Prostate gland (tissue), 2 donors: ENCODE results near the gene SOBP. TPM values are rescaled to one million over a fixed set of nuclear protein-coding genes. Genes with fewer than 3 reads are reported as not detected.

Experiments used
- DNase-seq: peaks from one replicate; pipeline ENCODE4 v3.0.0-alpha.2; 2019; ENCODE audit warnings: low spot score
- H3K27ac ChIP-seq, 2 donors: fragments of 200-600 bp; sonication (generic); 2 replicates each; pipeline ENCODE4 v1.5.1; 2017 to 2019
- H3K27me3 ChIP-seq: fragments of 200-600 bp; sonication (generic); replicated peaks from 2 replicates; pipeline ENCODE4 v1.5.1; 2019; ENCODE audit not compliant: insufficient read depth
- H3K36me3 ChIP-seq, 2 donors: fragments of 200-600 bp; sonication (generic); 1 replicate in 1 of 2; 2 replicates in 1 of 2; pipeline versions ENCODE4 v1.5.1 to v1.8.1; 2017 to 2019
- H3K4me1 ChIP-seq: fragments of 200-600 bp; sonication (generic); replicated peaks from 2 replicates; pipeline ENCODE4 v1.5.1; 2019
- H3K4me3 ChIP-seq, 2 donors: fragments of 200-600 bp; sonication (generic); 2 replicates each; pipeline ENCODE4 v1.5.1; 2017 to 2019
- H3K9me3 ChIP-seq: fragments of 200-600 bp; sonication (generic); 2 replicates; pipeline ENCODE4 v1.5.1; 2017
- CTCF ChIP-seq, 4 experiments: fragments of 200-600 bp in 2 of 4; fragments of 450-650 bp in 2 of 4; sonication (generic) in 2 of 4; IDR thresholded peaks; 1 replicate in 3 of 4; 2 replicates in 1 of 4; pipeline ENCODE4 v1.5.1; 2016 to 2019; ENCODE audit warnings: antibody characterized with exemption in 4 of 4, mild to moderate bottlenecking in 2 of 4, moderate library complexity in 2 of 4
- POLR2A ChIP-seq: fragments of 450-650 bp; IDR thresholded peaks from one replicate; pipeline ENCODE4 v1.6.1; 2016; ENCODE audit warnings: antibody characterized with exemption, mild to moderate bottlenecking
- POLR2AphosphoS5 ChIP-seq: sonication (generic); formaldehyde crosslinking; IDR thresholded peaks from one replicate; pipeline ENCODE4 v1.6.1; 2017; ENCODE audit warnings: antibody characterized with exemption
- WGBS: methylation state at CpG from one replicate; pipeline ENCODE4 v1.1.5; 2018; 5-methylcytosine and 5-hydroxymethylcytosine counted together
- intact Hi-C: fragments of 100-400 bp; cut with DNase I; formaldehyde crosslinking; loops from one replicate; pipeline ENCODE4 v1.14.2; 2022
- total RNA-seq, 2 donors: library from RNA; depleted of rRNA; stranded (reverse); fragments of >200 nt; gene quantifications; one replicate each; pipeline ENCODE4 v1.1.0, GENCODE V29; 2016

SOBP gene
- total RNA-seq, 2 donors from 2014 or later, result 15.8 to 23.3 TPM

GRCh38 chr6:107684996-107685395, 195.1 kb downstream of the SOBP start:
- DNase-seq, result no peak
- Histone ChIP-seq H3K27ac (no peak overlapping the region), H3K27me3 (no peaks in the 10 kb centered on the region), H3K4me3 (no peak overlapping the region), H3K9me3 (no peaks in the 10 kb centered on the region), H3K36me3 (no peaks in the 10 kb centered on the region), H3K4me1 (no peaks in the 10 kb centered on the region)
- 91% methylated on average over 2 of the region's 2 CpGs for WGBS
- intact Hi-C loops, result no loop called here
- TF ChIP-seq POLR2AphosphoS5 (no peak), CTCF (IDR thresholded peaks at IDR 0.05) (no peak), POLR2A (no peak)

- Histone ChIP-seq H3K27ac (no peak overlapping the region), H3K9me3 (no peaks in the 10 kb centered on the region), H3K27me3 (no peaks in the 10 kb centered on the region), H3K36me3 (no peaks in the 10 kb centered on the region), H3K4me3 (no peak overlapping the region), H3K4me1 (no peaks in the 10 kb centered on the region)
- WGBS, result 82% methylated on average over 3 of the region's 3 CpGs
- TF ChIP-seq POLR2A (no peak), CTCF (IDR thresholded peaks at IDR 0.05) (no peak)
- no peak for DNase-seq
- intact Hi-C loops, result no loop called here
Measured at GRCh38 chr6:107689190-107689589, 199.3 kb downstream of the SOBP start.

GRCh38 chr6:107689951-107690642, 200.2 kb downstream of the SOBP start:
- no peaks in the 10 kb centered on the region for H3K36me3 ChIP-seq
- no peak for TF ChIP-seq POLR2A
- TF ChIP-seq CTCF (IDR thresholded peaks at IDR 0.05), result no peak
- TF ChIP-seq POLR2AphosphoS5, result no peak
- H3K4me3 ChIP-seq, result no peak overlapping the region
- no peak overlapping the region for H3K27ac ChIP-seq
- no peak for DNase-seq
- 60% methylated on average over 13 of the region's 13 CpGs for WGBS
- no peaks in the 10 kb centered on the region for H3K27me3 ChIP-seq
- intact Hi-C loops, result no loop called here
- no peaks in the 10 kb centered on the region for H3K4me1 ChIP-seq
- no peaks in the 10 kb centered on the region for H3K9me3 ChIP-seq

GRCh38 chr6:107690643-107691061, 200.7 kb downstream of the SOBP start:
- no peaks in the 10 kb centered on the region for H3K9me3 ChIP-seq
- H3K27me3 ChIP-seq, result no peaks in the 10 kb centered on the region
- no peaks in the 10 kb centered on the region for H3K4me1 ChIP-seq
- TF ChIP-seq POLR2AphosphoS5, result no peak
- no peak for TF ChIP-seq CTCF (IDR thresholded peaks at IDR 0.05)
- no peak for TF ChIP-seq POLR2A
- no peaks in the 10 kb centered on the region for H3K36me3 ChIP-seq
- intact Hi-C loops, result no loop called here
- no peak overlapping the region for H3K4me3 ChIP-seq
- DNase-seq, result no peak
- no peak overlapping the region for H3K27ac ChIP-seq
- 31% methylated on average over 6 of the region's 6 CpGs for WGBS

- no peak for TF ChIP-seq POLR2A
- TF ChIP-seq POLR2AphosphoS5, result no peak
- TF ChIP-seq CTCF (IDR thresholded peaks at IDR 0.05), result no peak
- Histone ChIP-seq H3K36me3 (no peaks in the 10 kb centered on the region), H3K27me3 (no peaks in the 10 kb centered on the region), H3K27ac (no peak overlapping the region), H3K4me1 (no peaks in the 10 kb centered on the region), H3K4me3 (no peak overlapping the region), H3K9me3 (no peaks in the 10 kb centered on the region)
- no peak for DNase-seq
- WGBS, result 40% methylated on average over 12 of the region's 12 CpGs
- intact Hi-C loops, result no loop called here
Measured at GRCh38 chr6:107691062-107691751, 201.3 kb downstream of the SOBP start.
